ENCODE data around the gene BAHCC1.
"Not testable (repeated sequence)": the region's sequence is repeated elsewhere in the genome, so short reads cannot be mapped to it uniquely, and the experiment has no call there.

BAHCC1 gene

DNA sequence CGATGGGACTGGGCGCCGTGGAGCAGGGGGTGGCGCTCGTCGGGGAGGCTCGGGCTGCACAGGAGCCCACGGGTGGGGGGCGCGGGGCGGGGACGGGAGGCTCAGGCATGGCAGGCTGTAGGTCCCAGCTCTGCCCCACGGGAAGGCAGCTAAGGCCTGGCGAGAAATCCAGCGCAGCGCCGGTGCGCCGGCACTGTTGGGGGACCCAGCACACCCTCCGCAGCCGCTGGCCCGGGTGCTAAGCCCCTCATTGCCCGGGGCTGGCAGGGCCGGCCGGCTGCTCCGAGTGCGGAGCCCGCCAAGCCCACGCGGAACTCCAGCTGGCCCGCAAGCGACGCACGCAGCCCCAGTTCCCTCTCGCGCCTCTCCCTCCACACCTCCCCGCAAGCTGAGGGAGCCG, 43.2 kb upstream of the BAHCC1 start:
- not testable (repeated sequence) for H2BK120ac ChIP-seq (ENCODE audit: insufficient read depth, low read length, poor library complexity); H4K91ac ChIP-seq (ENCODE audit: low read depth, low read length); H3K79me2 ChIP-seq (ENCODE audit: control insufficient read depth, insufficient read depth, low read length, poor library complexity); H2AFZ ChIP-seq (ENCODE audit: insufficient read depth, low read length, poor library complexity); H3K4me3 ChIP-seq (ENCODE audit: low read depth, low read length); H4K12ac ChIP-seq (ENCODE audit: low read depth, low read length); H3K4me1 ChIP-seq (ENCODE audit: control insufficient read depth in 1 of 2, insufficient read depth in 2 of 2, low read length in 2 of 2); H3K79me1 ChIP-seq (ENCODE audit: low read length); H2BK12ac ChIP-seq (ENCODE audit: low read length); DNase-seq; H2BK5ac ChIP-seq (ENCODE audit: low read depth, low read length, poor library complexity); H3K27me3 ChIP-seq (ENCODE audit: insufficient read depth, low read length); H3K14ac ChIP-seq (ENCODE audit: low read length); H3K9me3 ChIP-seq (ENCODE audit: insufficient read depth, low read depth, low read length); H3K27ac ChIP-seq (ENCODE audit: low read depth, low read length); H3K4ac ChIP-seq (ENCODE audit: low read depth, low read length); H3K36me3 ChIP-seq (ENCODE audit: control insufficient read depth in 1 of 2, insufficient read depth in 2 of 2, low read length in 2 of 2); H2AK5ac ChIP-seq (ENCODE audit: low read length); H3K18ac ChIP-seq (ENCODE audit: low read length); H3K4me2 ChIP-seq (ENCODE audit: low read length); H3K23ac ChIP-seq (ENCODE audit: low read length); H4K8ac ChIP-seq (ENCODE audit: low read depth, low read length); H3K9ac ChIP-seq (ENCODE audit: low read length)
- no CpG with 5 or more reads among the region's 38 CpGs for WGBS (ENCODE audit: extremely low coverage, insufficient coverage, insufficient read length)

DNA sequence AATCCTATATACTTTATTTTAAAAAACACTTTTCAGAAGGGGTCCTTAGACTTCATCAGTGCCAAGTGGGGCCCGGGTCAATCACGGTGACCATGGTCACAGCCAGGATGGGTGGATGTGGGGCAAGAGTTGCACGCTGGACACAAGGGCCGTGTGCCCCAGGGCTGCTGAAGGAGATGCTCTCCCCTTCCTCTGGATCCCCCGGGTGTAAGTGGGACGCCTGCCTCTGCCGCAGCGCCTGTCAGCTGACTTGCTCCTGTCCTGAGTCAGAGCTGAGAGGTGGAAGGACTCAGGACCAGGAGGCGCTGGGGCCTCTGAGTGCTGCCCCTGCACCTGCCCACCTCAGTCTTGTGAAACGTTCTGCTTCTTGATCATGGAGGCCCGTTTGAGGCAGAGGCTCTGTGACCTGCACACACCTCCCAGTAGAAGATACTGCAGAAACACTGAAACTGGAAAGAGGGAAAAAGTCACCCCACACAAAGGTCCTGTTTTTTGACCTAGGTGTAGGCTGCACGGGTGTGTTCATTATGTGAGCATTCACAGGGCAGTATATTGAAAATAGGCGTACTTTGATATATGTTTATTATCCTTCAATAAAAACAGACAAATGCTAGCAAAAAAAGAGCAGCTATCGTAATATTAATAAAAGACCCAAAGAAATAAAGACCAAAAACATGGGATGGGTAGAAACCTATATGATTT, 40.9 kb upstream of the BAHCC1 start:
- Histone ChIP-seq H3K4me1 (ENCODE audit: control insufficient read depth in 1 of 2, insufficient read depth in 2 of 2, low read length in 2 of 2) (peaks cover 5 to 9% of the 10 kb centered on the region in 2 experiments), H3K9ac (ENCODE audit: low read length) (no peak overlapping the region), H2BK120ac (ENCODE audit: insufficient read depth, low read length, poor library complexity) (no peak overlapping the region), H3K36me3 (ENCODE audit: control insufficient read depth in 1 of 2, insufficient read depth in 2 of 2, low read length in 2 of 2) (no peaks in the 10 kb centered on the region), H3K79me1 (ENCODE audit: low read length) (no peaks in the 10 kb centered on the region), H4K91ac (ENCODE audit: low read depth, low read length) (no peak overlapping the region), H4K8ac (ENCODE audit: low read depth, low read length) (no peak overlapping the region), H3K27me3 (ENCODE audit: insufficient read depth, low read length) (no peaks in the 10 kb centered on the region), H3K14ac (ENCODE audit: low read length) (no peak overlapping the region), H3K4ac (ENCODE audit: low read depth, low read length) (no peak overlapping the region), H3K18ac (ENCODE audit: low read length) (no peak overlapping the region), H3K79me2 (ENCODE audit: control insufficient read depth, insufficient read depth, low read length, poor library complexity) (no peaks in the 10 kb centered on the region), H2BK12ac (ENCODE audit: low read length) (no peak overlapping the region), H2AK5ac (ENCODE audit: low read length) (no peak overlapping the region), H2BK5ac (ENCODE audit: low read depth, low read length, poor library complexity) (no peak overlapping the region), H3K4me3 (ENCODE audit: low read depth, low read length) (no peak overlapping the region), H3K27ac (ENCODE audit: low read depth, low read length) (no peak overlapping the region), H2AFZ (ENCODE audit: insufficient read depth, low read length, poor library complexity) (no peak overlapping the region), H3K4me2 (ENCODE audit: low read length) (no peak overlapping the region), H3K9me3 (ENCODE audit: insufficient read depth, low read depth, low read length) (no peaks in the 10 kb centered on the region), H4K12ac (ENCODE audit: low read depth, low read length) (no peak overlapping the region), H3K23ac (ENCODE audit: low read length) (no peak overlapping the region)
- DNase-seq: no peak
- no CpG with 5 or more reads among the region's 14 CpGs for WGBS (ENCODE audit: extremely low coverage, insufficient coverage, insufficient read length)

DNA sequence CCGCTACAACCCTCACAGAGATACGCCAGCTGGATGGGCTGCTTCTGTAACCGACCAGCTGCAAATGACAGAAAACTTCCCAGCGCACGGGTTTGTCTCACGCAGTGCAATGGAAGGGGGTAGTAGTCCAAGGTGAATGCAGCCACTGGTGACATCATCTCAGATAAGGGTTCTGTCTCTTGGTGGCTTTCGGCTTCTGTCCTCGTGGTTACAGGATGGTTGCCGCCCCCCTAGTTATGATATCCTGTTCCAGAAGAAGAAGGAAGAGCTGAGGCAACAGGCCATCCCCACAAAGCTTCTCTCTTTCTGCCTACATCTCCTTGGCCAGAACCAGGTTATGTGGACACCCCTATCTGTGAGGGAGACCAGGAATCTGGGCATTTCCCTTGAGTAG, 40.3 kb upstream of the BAHCC1 start:
- Histone ChIP-seq H3K79me1 (ENCODE audit: low read length) (no peaks in the 10 kb centered on the region), H3K79me2 (ENCODE audit: control insufficient read depth, insufficient read depth, low read length, poor library complexity) (no peaks in the 10 kb centered on the region), H2AFZ (ENCODE audit: insufficient read depth, low read length, poor library complexity) (no peak overlapping the region), H3K9me3 (ENCODE audit: insufficient read depth, low read depth, low read length) (no peaks in the 10 kb centered on the region), H3K4me2 (ENCODE audit: low read length) (no peak overlapping the region), H3K23ac (ENCODE audit: low read length) (no peak overlapping the region), H3K4me3 (ENCODE audit: low read depth, low read length) (no peak overlapping the region), H3K18ac (ENCODE audit: low read length) (no peak overlapping the region), H4K8ac (ENCODE audit: low read depth, low read length) (no peak overlapping the region), H4K91ac (ENCODE audit: low read depth, low read length) (no peak overlapping the region), H3K4ac (ENCODE audit: low read depth, low read length) (no peak overlapping the region), H3K27me3 (ENCODE audit: insufficient read depth, low read length) (no peaks in the 10 kb centered on the region), H2AK5ac (ENCODE audit: low read length) (no peak overlapping the region), H4K12ac (ENCODE audit: low read depth, low read length) (no peak overlapping the region), H3K27ac (ENCODE audit: low read depth, low read length) (no peak overlapping the region), H3K14ac (ENCODE audit: low read length) (no peak overlapping the region), H2BK5ac (ENCODE audit: low read depth, low read length, poor library complexity) (no peak overlapping the region), H3K9ac (ENCODE audit: low read length) (no peak overlapping the region), H3K36me3 (ENCODE audit: control insufficient read depth in 1 of 2, insufficient read depth in 2 of 2, low read length in 2 of 2) (no peaks in the 10 kb centered on the region), H2BK120ac (ENCODE audit: insufficient read depth, low read length, poor library complexity) (no peak overlapping the region), H2BK12ac (ENCODE audit: low read length) (no peak overlapping the region), H3K4me1 (ENCODE audit: control insufficient read depth in 1 of 2, insufficient read depth in 2 of 2, low read length in 2 of 2) (peaks cover 0 to 4% of the 10 kb centered on the region in 2 experiments)
- no CpG with 5 or more reads among the region's 9 CpGs for WGBS (ENCODE audit: extremely low coverage, insufficient coverage, insufficient read length)
- no peak for DNase-seq

DNA sequence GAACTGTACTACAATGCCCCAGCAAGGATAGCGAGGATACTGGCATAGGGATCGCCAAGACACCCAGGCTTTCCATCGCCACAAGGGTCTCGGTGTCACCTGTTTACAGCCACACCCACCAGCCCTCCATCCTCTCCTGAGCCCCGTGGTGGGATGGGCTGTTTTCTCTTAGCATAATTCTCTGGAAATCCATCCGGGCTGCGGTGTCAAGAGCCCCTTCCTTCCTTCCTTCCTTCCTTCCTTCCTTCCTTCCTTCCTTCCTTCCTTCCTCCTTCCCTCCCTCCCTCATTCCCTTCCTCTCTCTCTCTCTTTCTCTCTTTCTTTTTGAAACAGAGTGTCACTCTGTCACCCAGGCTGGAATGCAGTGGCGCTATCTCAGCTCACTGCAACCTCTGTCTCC, 36.0 kb upstream of the BAHCC1 start:
- Histone ChIP-seq H3K4me3 (ENCODE audit: low read depth, low read length) (no peak overlapping the region), H2BK120ac (ENCODE audit: insufficient read depth, low read length, poor library complexity) (no peak overlapping the region), H3K23ac (ENCODE audit: low read length) (no peak overlapping the region), H3K79me2 (ENCODE audit: control insufficient read depth, insufficient read depth, low read length, poor library complexity) (no peaks in the 10 kb centered on the region), H3K36me3 (ENCODE audit: control insufficient read depth in 1 of 2, insufficient read depth in 2 of 2, low read length in 2 of 2) (no peaks in the 10 kb centered on the region), H3K79me1 (ENCODE audit: low read length) (no peaks in the 10 kb centered on the region), H2AFZ (ENCODE audit: insufficient read depth, low read length, poor library complexity) (no peak overlapping the region), H3K27ac (ENCODE audit: low read depth, low read length) (no peak overlapping the region), H2BK12ac (ENCODE audit: low read length) (no peak overlapping the region), H3K4me2 (ENCODE audit: low read length) (no peak overlapping the region), H3K4ac (ENCODE audit: low read depth, low read length) (no peak overlapping the region), H4K12ac (ENCODE audit: low read depth, low read length) (no peak overlapping the region), H2BK5ac (ENCODE audit: low read depth, low read length, poor library complexity) (no peak overlapping the region), H4K91ac (ENCODE audit: low read depth, low read length) (no peak overlapping the region), H3K27me3 (ENCODE audit: insufficient read depth, low read length) (no peaks in the 10 kb centered on the region), H2AK5ac (ENCODE audit: low read length) (no peak overlapping the region), H3K18ac (ENCODE audit: low read length) (no peak overlapping the region), H3K14ac (ENCODE audit: low read length) (no peak overlapping the region), H3K4me1 (ENCODE audit: control insufficient read depth in 1 of 2, insufficient read depth in 2 of 2, low read length in 2 of 2) (no peaks in the 10 kb centered on the region), H3K9ac (ENCODE audit: low read length) (no peak overlapping the region), H4K8ac (ENCODE audit: low read depth, low read length) (no peak overlapping the region), H3K9me3 (ENCODE audit: insufficient read depth, low read depth, low read length) (no peaks in the 10 kb centered on the region)
- no peak for DNase-seq
- no CpG with 5 or more reads among the region's 8 CpGs for WGBS (ENCODE audit: extremely low coverage, insufficient coverage, insufficient read length)

Measured in trophoblast cell (in vitro differentiated cells and primary cell).